GM18505 (cell line): Measurements from ENCODE around the gene DEDD.

Source experiments
- ATAC-seq: cut with Tn5 transposase; IDR thresholded peaks from one replicate; pipeline ENCODE4 v1.9.1; 2021; ENCODE audit not compliant: unreplicated experiment
- POLR2A ChIP-seq: IDR thresholded peaks from 4 replicates; pipeline ENCODE4 v1.6.1; 2011; ENCODE audit warnings: borderline replicate concordance; ENCODE audit not compliant: insufficient read depth, insufficient read length; ENCODE audit errors: extremely low read depth

The DEDD gene

GRCh38 chr1:161079436-161080110, 52.9 kb downstream of the DEDD start:
- TF ChIP-seq POLR2A: no peak
- no peak for ATAC-seq

GRCh38 chr1:161077426-161077825, 55.0 kb downstream of the DEDD start:
- ATAC-seq: no peak
- TF ChIP-seq POLR2A: no peak

DNA sequence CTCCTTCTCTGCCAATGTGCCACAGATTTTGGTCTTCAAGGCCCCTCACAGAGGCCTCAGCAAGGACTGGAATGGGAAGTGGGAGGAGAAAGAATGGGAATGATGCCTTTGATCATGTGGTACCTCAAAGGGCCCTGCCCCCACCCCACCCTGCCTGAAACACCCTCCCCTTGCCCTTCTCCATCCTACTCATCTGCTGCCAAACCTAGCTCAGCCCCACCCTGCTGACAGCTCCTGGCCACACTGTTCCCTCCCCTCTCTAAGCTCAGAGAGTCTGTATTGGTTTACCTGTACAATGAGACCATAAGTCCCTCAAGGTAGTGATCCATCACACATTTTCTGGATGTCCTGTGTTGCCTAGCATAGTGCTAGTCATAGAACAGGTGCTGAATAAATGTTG, 56.1 kb downstream of the DEDD start:
- no peak for ATAC-seq
- no peak for TF ChIP-seq POLR2A

DNA sequence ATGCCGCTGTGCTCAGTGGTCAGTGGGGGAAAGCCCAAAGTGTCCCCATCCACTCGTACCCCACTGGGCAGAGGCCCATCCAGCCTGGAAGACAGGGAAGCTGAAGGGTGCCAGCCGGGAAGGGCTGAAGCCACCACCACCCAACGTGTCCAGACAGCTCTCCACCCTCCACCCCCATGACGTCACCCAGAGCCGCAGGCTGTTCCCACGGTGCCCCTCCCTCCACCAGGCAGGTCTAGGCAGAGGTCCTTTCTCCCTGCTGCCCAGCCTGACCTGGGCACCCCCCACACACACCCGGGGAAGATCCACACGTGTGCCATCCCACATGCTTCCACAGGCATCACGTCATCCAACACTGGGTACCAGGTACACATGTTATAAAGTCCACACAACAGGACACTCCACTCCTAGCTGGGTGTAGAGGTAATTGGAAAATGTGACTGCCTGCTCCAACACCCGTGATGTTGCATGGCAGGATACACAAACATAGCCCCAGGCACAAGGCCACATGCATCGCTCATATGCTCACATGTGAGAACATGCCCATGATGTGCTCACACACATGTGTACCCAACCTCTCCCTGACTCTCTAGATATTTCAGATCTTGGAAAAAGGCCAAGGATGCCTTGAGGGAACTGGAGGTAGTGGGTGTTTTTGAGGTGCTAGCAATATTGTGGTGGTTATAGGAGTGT, 57.6 kb downstream of the DEDD start:
- TF ChIP-seq POLR2A: no peak
- ATAC-seq: no peak

GRCh38 chr1:161073474-161074121, 58.9 kb downstream of the DEDD start:
- no peak for ATAC-seq
- no peak for TF ChIP-seq POLR2A

- no peak for ATAC-seq
- TF ChIP-seq POLR2A: no peak
Observed at GRCh38 chr1:161072751-161073449, 59.6 kb downstream of the DEDD start.

- no peak for ATAC-seq
- TF ChIP-seq POLR2A: no peak
Observed at GRCh38 chr1:161071886-161072371, 60.5 kb downstream of the DEDD start.
